Ramos (cell line): ENCODE results near the gene LHPP.

Source experiments
- in situ Hi-C: fragments of 300-500 bp; cut with MboI; formaldehyde crosslinking; loops from one replicate; pipeline ENCODE4 v1.14.3; 2022; ENCODE audit warnings: low sequenced_read_pairs; ENCODE audit not compliant: unreplicated experiment

LHPP gene

GRCh38 chr10:124564881-124565280 is 103.3 kb downstream of the LHPP start:
- in situ Hi-C loops = no loop called here

GRCh38 chr10:124565565-124566221 is 104.1 kb downstream of the LHPP start:
- in situ Hi-C loops = no loop called here

GRCh38 chr10:124566222-124566888 is 104.7 kb downstream of the LHPP start:
- in situ Hi-C loops = no loop called here

GRCh38 chr10:124566981-124567835 is 105.6 kb downstream of the LHPP start:
- in situ Hi-C loops = no loop called here

GRCh38 chr10:124568339-124568738 is 106.7 kb downstream of the LHPP start:
- in situ Hi-C loops = no loop called here

GRCh38 chr10:124568848-124569622 is 107.4 kb downstream of the LHPP start:
- in situ Hi-C loops = no loop called here

- in situ Hi-C loops = no loop called here
Observed at GRCh38 chr10:124569623-124570470, 108.2 kb downstream of the LHPP start.

GRCh38 chr10:124570646-124571045 is 109.0 kb downstream of the LHPP start:
- in situ Hi-C loops = no loop called here

- in situ Hi-C loops = no loop called here
Observed at GRCh38 chr10:124572751-124573150, 111.1 kb downstream of the LHPP start.

GRCh38 chr10:124573726-124574455 is 112.3 kb downstream of the LHPP start:
- in situ Hi-C loops = no loop called here

GRCh38 chr10:124574456-124575070 is 112.9 kb downstream of the LHPP start:
- in situ Hi-C loops = no loop called here

- in situ Hi-C loops = no loop called here
Observed at GRCh38 chr10:124575107-124576035, 113.7 kb downstream of the LHPP start.

- in situ Hi-C loops = no loop called here
Observed at GRCh38 chr10:124576526-124577420, 115.2 kb downstream of the LHPP start.

GRCh38 chr10:124577651-124578050 is 116.0 kb downstream of the LHPP start:
- in situ Hi-C loops = no loop called here

GRCh38 chr10:124578231-124579010 is 116.8 kb downstream of the LHPP start:
- in situ Hi-C loops = no loop called here

GRCh38 chr10:124579011-124579399 is 117.4 kb downstream of the LHPP start:
- in situ Hi-C loops = no loop called here
